Adrenal gland (tissue), 5 donors: ENCODE data around the gene H2BK1.

Experiments used
- POLR2A ChIP-seq, 2 donors: fragments of 450-650 bp; IDR thresholded peaks; one replicate each; pipeline ENCODE4 v1.6.1; 2017; ENCODE audit warnings: antibody characterized with exemption in 2 of 2, mild to moderate bottlenecking in 2 of 2, moderate library complexity in 1 of 2
- TF ChIP-seq, protein P1 (sequence below), 6 experiments: fragments of 450-650 bp in 4 of 6; fragments of 200-600 bp in 2 of 6; sonication (generic) in 1 of 6; IDR thresholded peaks; 1 replicate in 5 of 6; 2 replicates in 1 of 6; pipeline versions ENCODE4 v1.5.1 to v1.8.0; 2016 to 2021; ENCODE audit warnings: antibody characterized with exemption in 6 of 6, mild to moderate bottlenecking in 2 of 6, moderate library complexity in 1 of 6
- donor health status: DM: no; HTN: no; CAD: no.

DNA sequence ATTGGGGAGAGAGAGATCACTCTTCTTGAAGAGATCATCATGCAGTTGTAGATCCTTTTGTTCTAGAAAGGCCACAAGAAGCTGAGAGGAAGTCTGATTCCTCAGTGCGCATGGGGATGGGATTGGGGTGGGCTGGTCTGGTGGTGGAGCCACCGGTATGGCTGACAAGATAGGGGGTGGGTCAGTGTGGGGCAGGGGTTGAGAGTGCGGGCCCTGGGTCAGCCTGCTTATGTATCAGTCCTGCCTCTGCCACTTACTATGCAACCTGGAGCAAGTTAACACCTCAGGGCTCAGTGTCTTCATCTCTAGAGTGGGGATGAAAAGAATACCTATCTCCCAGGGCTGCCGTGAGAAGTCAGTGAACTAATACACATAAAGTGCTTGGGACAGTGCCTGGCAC, 30.2 kb upstream of the H2BK1 start:
- TF ChIP-seq, protein P1, sequence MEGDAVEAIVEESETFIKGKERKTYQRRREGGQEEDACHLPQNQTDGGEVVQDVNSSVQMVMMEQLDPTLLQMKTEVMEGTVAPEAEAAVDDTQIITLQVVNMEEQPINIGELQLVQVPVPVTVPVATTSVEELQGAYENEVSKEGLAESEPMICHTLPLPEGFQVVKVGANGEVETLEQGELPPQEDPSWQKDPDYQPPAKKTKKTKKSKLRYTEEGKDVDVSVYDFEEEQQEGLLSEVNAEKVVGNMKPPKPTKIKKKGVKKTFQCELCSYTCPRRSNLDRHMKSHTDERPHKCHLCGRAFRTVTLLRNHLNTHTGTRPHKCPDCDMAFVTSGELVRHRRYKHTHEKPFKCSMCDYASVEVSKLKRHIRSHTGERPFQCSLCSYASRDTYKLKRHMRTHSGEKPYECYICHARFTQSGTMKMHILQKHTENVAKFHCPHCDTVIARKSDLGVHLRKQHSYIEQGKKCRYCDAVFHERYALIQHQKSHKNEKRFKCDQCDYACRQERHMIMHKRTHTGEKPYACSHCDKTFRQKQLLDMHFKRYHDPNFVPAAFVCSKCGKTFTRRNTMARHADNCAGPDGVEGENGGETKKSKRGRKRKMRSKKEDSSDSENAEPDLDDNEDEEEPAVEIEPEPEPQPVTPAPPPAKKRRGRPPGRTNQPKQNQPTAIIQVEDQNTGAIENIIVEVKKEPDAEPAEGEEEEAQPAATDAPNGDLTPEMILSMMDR (IDR thresholded peaks at IDR 0.05) = no peak
- no peak for TF ChIP-seq POLR2A (IDR thresholded peaks at IDR 0.05)
